Fibroblast of skin of right quadriceps (primary cell): ENCODE data around the gene PLPP3.

Source experiments
- DNase-seq: peaks from one replicate; pipeline ENCODE4 v3.0.0-alpha.2; 2013

PLPP3 gene

GRCh38 chr1:56545711-56546110 is 33.7 kb downstream of the PLPP3 start:
- DNase-seq = no peak

- no peak for DNase-seq
Observed at GRCh38 chr1:56543783-56544612, 35.4 kb downstream of the PLPP3 start.

GRCh38 chr1:56542651-56543050 is 36.7 kb downstream of the PLPP3 start:
- DNase-seq = no peak

GRCh38 chr1:56541408-56541807 is 38.0 kb downstream of the PLPP3 start:
- DNase-seq = no peak

- no peak for DNase-seq
Observed at GRCh38 chr1:56540467-56540866, 38.9 kb downstream of the PLPP3 start.

- DNase-seq = no peak
Observed at GRCh38 chr1:56539520-56539931, 39.8 kb downstream of the PLPP3 start.

GRCh38 chr1:56538532-56538931 is 40.8 kb downstream of the PLPP3 start:
- no peak for DNase-seq

- DNase-seq = no peak
Observed at GRCh38 chr1:56537660-56538059, 41.7 kb downstream of the PLPP3 start.

- DNase-seq = no peak
Observed at GRCh38 chr1:56535939-56536338, 43.4 kb downstream of the PLPP3 start.

- no peak for DNase-seq
Observed at GRCh38 chr1:56535362-56535761, 44.0 kb downstream of the PLPP3 start.

- no peak for DNase-seq
Observed at GRCh38 chr1:56534130-56534651, 45.2 kb downstream of the PLPP3 start.

- no peak for DNase-seq
Observed at GRCh38 chr1:56533621-56534020, 45.7 kb downstream of the PLPP3 start.

GRCh38 chr1:56533197-56533596 is 46.2 kb downstream of the PLPP3 start:
- DNase-seq = no peak

GRCh38 chr1:56532350-56532683 is 47.0 kb downstream of the PLPP3 start:
- DNase-seq = peak; percentile 65

GRCh38 chr1:56531624-56532349 is 47.6 kb downstream of the PLPP3 start:
- no peak for DNase-seq

- no peak for DNase-seq
Observed at GRCh38 chr1:56529801-56530200, 49.6 kb downstream of the PLPP3 start.

GRCh38 chr1:56527548-56528302 is 51.6 kb downstream of the PLPP3 start:
- no peak for DNase-seq

- DNase-seq = peak; percentile 30
Observed at GRCh38 chr1:56526571-56527174, 52.7 kb downstream of the PLPP3 start.

GRCh38 chr1:56525489-56526041 is 53.8 kb downstream of the PLPP3 start:
- DNase-seq = peak; percentile 46

- no peak for DNase-seq
Observed at GRCh38 chr1:56524263-56524662, 55.1 kb downstream of the PLPP3 start.

GRCh38 chr1:56522680-56523079 is 56.7 kb downstream of the PLPP3 start:
- no peak for DNase-seq

- DNase-seq = no peak
Observed at GRCh38 chr1:56520016-56520601, 59.3 kb downstream of the PLPP3 start.
